GM19043 (cell line): ENCODE data around the gene CLASP1.
"Not testable (repeated sequence)": the region's sequence is repeated elsewhere in the genome, so short reads cannot be mapped to it uniquely, and the experiment has no call there.

Experiments
- ATAC-seq: cut with Tn5 transposase; IDR thresholded peaks from one replicate; pipeline ENCODE4 v1.9.1; 2021; ENCODE audit warnings: low read depth; ENCODE audit not compliant: unreplicated experiment

Gene CLASP1

GRCh38 chr2:121626777-121627524 is 22.3 kb downstream of the CLASP1 start:
- no peak for ATAC-seq

DNA sequence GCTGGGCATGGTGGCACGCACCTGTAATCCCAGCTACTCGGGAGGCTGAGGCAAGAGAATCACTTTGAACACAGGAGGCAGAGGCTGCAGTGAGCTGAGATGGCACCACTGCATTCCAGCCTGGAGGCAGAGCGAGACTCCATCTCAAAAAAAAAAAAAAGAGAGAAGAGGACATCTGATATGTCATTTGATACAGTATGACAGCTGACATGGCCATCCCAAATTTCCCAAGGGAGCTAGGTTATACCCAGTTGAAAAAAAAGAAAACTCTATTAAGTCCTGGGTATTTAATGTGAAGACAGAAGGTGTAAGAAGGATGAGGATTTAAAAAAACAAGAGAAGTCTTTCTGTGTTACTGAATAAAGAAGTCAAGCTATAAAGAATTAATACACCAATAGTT is 23.3 kb downstream of the CLASP1 start:
- ATAC-seq, result no peak

GRCh38 chr2:121617042-121617599 is 32.1 kb downstream of the CLASP1 start:
- no peak for ATAC-seq

DNA sequence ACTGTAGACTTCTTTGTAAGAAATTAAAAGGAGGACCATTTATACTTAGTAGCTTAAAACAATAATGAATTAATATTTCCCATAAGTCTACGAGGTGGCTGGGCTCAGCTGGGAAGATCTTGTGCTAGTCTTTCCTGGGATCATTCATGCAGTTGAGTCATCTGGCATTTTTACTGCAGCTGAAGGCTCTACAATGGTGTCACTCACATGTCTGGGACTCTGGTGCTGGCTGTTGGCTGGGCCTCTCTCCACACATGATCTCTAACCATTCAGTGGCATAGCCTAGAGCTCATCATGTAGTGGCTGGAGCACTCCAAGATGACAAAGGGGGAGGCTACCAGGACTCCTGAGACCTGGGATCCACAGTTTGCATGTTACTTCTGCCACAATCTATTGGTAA is 35.5 kb downstream of the CLASP1 start:
- no peak for ATAC-seq

DNA sequence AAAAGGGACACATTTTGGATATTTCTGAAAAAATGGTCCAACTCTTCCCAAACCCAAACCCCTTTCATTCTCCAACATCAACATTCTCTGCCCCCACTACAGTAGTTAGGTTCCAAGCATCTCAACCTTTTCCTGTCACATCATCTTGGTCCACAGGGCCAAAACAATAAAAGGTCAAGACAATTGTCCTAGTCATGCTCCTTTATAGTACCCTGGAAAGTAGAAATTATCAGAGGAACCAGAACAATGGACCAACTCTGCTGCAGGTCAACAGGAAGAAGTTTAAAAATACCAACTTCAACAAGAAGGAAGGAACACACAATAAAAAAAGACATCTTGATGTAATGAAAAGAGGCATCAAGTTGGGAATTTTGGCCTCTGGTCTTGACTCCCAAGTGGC is 36.1 kb downstream of the CLASP1 start:
- no peak for ATAC-seq

DNA sequence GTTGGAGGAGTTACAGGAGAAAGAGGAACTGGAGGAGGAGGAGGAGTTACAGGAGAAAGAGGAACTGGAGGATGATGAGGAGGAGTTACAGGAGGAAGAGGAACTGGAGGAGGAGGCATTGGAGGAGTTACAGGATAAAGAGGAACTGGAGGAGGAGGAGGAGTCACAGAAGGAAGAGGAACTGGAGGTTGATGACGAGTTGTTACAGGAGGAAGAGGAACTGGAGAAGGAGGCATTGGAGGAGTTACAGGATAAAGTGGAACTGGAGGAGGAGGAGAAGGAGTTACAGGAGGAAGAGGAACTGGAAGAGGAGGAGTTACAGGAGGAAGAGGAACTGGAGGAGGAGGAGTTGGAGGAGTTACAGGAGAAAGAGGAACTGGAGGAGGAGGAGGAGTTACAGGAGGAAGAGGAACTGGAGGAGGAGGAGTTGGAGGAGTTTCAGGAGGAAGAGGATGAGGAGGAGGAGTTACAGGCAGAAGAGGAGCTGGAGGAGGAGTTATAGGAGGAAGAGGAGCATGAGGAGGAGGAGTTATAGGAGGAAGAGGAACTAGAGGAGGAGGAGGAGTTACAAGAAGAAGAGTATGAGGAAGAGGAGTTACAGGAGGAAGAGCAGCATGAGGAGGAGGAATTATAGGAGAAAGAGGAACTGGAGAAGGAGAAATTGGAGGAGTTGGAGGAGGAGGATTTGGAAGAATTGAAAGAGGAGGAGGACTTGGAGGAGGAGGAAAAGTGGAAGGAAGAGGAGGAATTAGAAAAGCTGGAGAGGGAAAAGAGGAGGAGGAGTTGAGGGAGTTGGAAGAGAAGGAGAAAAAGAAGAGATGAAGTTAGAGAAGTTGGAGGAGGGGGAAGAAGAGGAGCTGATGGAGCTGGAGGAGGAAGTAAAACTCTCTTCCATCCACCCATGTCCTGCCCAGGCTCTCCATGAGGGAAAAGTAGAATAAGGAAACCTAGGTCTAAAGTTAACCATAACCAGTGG is 37.2 kb downstream of the CLASP1 start:
- no peak for ATAC-seq

DNA sequence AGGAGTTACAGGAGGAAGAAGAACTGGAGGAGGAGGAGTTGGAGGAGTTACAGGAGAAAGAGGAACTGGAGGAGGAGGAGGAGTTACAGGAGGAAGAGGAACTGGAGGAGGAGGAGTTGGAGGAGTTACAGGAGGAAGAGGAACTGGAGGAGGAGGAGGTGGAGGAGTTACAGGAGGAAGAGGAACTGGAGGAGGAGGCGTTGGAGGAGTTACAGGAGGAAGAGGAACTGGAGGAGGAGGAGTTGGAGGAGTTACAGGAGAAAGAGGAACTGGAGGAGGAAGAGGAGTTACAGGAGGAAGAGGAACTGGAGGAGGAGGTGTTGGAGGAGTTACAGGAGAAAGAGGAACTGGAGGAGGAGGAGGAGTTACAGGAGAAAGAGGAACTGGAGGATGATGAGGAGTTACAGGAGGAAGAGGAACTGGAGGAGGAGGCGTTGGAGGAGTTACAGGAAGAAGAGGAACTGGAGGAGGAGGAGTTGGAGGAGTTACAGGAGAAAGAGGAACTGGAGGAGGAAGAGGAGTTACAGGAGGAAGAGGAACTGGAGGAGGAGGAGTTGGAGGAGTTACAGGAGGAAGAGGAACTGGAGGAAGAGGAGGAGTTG is 38.1 kb downstream of the CLASP1 start:
- ATAC-seq, result not testable (repeated sequence)

- ATAC-seq, result not testable (repeated sequence)
These were observed 38.8 kb downstream of the CLASP1 start for GRCh38 chr2:121610487-121610874.

DNA sequence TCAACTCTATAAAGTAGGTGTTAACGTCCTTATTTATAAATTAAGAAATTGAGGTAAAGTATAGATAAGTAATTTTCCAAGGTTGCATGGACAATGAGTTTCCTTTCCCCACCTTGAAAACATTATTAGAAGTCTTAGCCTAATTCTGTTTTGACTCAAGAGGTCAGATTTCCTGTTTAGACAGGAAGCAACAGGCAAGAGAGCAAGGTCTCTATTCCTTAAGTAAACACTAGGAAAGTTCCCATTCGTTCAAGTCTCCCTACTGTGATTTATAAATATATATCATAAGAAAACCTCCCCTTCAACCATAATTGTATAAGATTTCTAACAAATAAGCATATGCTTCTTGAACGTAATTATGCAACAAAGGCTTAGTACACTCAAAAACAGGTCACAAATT is 40.3 kb downstream of the CLASP1 start:
- ATAC-seq, result no peak

- no peak for ATAC-seq
These were observed 40.9 kb downstream of the CLASP1 start for GRCh38 chr2:121608367-121608766.

DNA sequence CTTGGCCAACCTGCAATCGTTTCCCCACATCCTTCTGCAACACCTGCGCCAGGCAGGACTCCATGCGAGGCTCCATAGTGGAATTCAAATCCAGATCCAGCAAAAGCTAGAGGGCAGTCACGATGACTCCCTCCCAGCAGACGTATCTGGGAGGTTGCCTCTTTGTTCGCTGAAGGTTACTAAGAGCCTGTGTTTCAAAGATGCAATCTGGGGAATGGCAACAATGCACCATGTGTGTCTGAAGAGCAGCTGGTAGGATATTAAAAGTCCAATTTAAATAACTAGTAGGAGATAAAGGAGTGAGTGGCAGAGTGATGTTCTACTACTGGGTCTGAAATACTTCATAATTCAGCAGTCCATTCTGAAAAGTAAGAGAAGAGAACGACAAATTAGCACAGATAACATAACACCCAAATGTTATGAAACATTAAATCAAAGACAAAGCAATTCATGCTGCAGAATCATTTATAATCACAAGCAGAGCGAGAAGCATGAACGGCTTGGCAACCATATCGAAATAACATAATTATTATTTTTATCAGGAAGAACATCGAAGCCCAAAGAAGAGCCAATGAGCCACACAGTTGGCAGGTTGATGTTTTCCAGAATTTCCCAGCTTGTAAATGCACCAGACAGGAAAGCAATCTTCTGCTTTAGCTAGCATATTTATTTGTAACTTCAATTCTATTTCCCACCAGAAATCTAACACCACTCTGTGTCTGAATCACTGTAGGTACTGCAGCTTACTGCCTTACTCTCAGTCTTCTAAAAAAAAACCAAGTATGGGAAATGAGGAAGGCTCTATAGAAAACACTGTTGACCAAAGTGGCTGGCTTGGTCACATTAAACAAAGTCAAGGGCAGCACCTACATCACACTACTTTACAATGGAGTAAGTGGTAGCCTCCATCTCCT is 43.2 kb downstream of the CLASP1 start:
- ATAC-seq, result no peak

DNA sequence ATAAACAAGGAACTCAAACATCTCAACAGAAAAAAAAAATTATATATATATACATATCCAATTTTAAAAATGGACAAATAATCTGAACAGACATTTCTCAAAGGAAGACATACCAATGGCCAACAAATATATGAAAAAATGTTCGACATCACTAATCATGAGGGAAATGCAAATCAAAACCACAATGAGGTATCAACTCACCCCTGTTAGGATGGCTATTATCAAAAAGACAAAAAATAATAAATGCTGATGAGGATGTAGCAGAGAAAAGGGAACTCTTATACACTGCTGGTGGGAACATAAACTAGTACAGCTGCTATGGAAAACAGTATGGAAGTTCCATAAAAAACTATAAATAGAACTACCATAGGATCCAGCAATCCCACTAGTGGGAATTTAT is 46.1 kb downstream of the CLASP1 start:
- ATAC-seq, result no peak

DNA sequence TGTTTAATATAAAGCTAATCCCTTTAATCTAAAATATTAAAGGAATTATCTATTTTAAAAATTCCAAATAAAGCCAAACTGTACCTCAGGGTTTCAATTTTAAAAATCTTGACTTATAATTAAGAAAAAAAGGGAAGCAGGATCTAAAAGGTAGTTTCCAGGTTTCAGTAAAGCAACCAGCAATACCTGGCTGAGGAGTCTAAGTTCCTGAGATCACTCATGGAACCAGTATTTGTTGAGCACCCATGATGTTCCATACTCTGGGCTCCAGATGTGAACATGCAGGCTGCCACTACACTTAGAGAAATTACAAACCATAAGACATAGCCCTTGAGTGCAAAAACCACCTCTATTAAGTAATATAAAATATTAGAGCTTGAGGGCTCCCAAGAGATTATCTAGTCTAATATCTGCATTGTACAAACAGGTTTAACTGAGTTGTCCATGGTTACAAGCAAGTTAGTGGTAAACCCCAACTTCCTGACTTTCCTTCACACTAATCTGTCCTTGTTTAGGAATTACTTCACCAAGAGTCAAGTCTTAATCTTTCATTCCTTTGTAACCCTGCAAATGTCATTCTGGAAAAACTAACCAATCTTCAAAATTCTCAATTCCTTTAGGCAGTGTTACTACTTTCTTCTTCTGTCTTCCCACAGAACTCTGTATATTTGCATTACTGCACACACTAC is 49.2 kb downstream of the CLASP1 start:
- ATAC-seq, result no peak

DNA sequence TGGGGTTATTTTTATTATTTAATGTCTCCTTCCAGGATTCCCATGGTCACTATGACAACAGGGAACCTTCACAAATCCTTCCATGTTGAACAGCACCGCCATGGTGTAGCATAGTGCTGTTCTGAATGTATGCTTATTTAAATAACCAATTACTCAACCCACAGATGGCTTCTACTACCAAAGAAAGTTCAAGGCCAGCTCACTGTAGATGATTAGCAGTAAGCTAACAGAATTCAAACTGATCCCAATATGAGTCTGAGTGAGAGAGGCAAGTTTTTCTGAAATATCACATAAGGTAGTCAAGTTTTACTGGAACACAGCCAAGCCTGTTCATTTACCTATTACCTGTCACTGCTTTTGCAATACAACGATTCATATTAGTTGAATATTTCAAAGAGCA is 51.2 kb downstream of the CLASP1 start:
- ATAC-seq, result no peak

GRCh38 chr2:121596221-121597080 is 52.8 kb downstream of the CLASP1 start:
- peak; percentile 56 for ATAC-seq

GRCh38 chr2:121595012-121595891 is 54.0 kb downstream of the CLASP1 start:
- peak; percentile 46 for ATAC-seq

DNA sequence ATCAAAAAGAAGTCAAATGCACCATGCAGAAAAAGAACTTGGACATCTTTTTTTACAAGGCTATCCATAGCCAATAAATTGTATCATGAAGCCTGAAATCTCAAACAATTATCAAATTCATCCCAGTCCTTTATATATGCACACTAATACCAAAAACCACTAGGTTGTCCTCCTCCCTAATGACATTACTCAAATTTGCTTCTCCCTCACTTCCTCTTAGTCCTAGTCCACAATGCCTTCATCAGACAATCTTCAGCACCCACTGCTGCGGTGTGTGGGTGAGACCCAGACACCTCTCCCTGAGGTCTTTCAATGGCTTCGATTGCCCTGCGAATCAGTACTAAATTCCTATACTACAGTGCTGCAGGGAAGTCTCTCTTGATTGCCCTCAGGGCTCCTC is 58.1 kb downstream of the CLASP1 start:
- no peak for ATAC-seq
